ENCODE data around the gene MAP3K21. TPM values are rescaled to one million over a fixed set of nuclear protein-coding genes. Genes with fewer than 3 reads are reported as not detected.

The MAP3K21 gene
- polyA plus RNA-seq, 1 of the 3 experiments (the other 2 are of a cell fraction) = 0.33 TPM

DNA sequence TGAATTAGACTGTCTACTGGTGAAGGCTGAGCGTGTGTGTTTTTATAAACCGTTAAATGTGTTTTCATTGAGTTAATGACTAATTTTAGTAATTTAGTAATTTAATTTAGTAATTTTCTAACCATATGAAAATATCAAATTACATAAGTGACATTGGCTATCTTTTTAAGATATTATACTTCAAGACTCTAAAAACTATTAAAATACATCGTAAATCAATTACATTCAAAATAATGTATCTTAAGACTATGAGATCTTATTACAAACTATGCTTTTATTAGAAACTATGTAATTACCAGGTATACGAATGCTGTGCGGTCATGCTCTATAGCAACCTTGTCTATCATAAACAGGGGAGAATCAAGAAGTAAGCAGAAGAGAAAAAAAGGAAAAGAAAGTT is 21.6 kb downstream of the MAP3K21 start:
- Histone ChIP-seq H3K9ac (no peak overlapping the region), H3K27ac (ENCODE audit: low read depth in 2 of 2, low read length in 1 of 2) (no peak overlapping the region), H3F3A (replicated peaks; ENCODE audit: insufficient read depth) (no peaks in the 10 kb centered on the region), H3K79me2 (ENCODE audit: insufficient read depth) (no peaks in the 10 kb centered on the region), H2AFZ (ENCODE audit: low read depth) (no peak overlapping the region), H3K4me3 (ENCODE audit: low read depth in 2 of 2, low read length in 1 of 2) (no peak overlapping the region), H3K9me2 (no peaks in the 10 kb centered on the region), H3K4me1 (ENCODE audit: control insufficient read depth in 1 of 2, insufficient read depth in 2 of 2, low read depth in 1 of 2, low read length in 1 of 2) (no peaks in the 10 kb centered on the region), H4K20me1 (ENCODE audit: insufficient read depth) (no peaks in the 10 kb centered on the region), H3K27me3 (ENCODE audit: insufficient read depth) (no peaks in the 10 kb centered on the region), H3K9me3 (no peaks in the 10 kb centered on the region), H3K36me3 (replicated peaks in 1 of 2; ENCODE audit: control insufficient read depth in 1 of 2, insufficient read depth in 2 of 2, low read length in 1 of 2) (no peaks in the 10 kb centered on the region), H3K4me2 (no peak overlapping the region)
- no peak for DNase-seq
- WGBS (ENCODE audit: low lambda C conversion rate) = 93% methylated on average over 5 of the region's 5 CpGs
- ChIA-PET POLR2A (no interaction called here), CTCF (no interaction called here)
- TF ChIP-seq, protein P1, sequence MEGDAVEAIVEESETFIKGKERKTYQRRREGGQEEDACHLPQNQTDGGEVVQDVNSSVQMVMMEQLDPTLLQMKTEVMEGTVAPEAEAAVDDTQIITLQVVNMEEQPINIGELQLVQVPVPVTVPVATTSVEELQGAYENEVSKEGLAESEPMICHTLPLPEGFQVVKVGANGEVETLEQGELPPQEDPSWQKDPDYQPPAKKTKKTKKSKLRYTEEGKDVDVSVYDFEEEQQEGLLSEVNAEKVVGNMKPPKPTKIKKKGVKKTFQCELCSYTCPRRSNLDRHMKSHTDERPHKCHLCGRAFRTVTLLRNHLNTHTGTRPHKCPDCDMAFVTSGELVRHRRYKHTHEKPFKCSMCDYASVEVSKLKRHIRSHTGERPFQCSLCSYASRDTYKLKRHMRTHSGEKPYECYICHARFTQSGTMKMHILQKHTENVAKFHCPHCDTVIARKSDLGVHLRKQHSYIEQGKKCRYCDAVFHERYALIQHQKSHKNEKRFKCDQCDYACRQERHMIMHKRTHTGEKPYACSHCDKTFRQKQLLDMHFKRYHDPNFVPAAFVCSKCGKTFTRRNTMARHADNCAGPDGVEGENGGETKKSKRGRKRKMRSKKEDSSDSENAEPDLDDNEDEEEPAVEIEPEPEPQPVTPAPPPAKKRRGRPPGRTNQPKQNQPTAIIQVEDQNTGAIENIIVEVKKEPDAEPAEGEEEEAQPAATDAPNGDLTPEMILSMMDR (IDR thresholded peaks at IDR 0.05) = no peak
- TF ChIP-seq IRF3 (IDR thresholded peaks at IDR 0.05; ENCODE audit: low read depth, low read length) (no peak), FOXM1 (IDR thresholded peaks at IDR 0.05; ENCODE audit: low read depth) (no peak), FOSL2 (IDR thresholded peaks at IDR 0.05; ENCODE audit: borderline replicate concordance, low read depth) (no peak), NFIC (IDR thresholded peaks at IDR 0.05; ENCODE audit: borderline replicate concordance) (no peak), FOXJ3 (CRISPR knock-in tag; IDR thresholded peaks at IDR 0.05) (no peak), RXRA (IDR thresholded peaks at IDR 0.05; ENCODE audit: borderline replicate concordance, low read depth) (no peak), CHD2 (IDR thresholded peaks at IDR 0.05; ENCODE audit: low read length, partially characterized antibody) (no peak), EP300 (IDR thresholded peaks at IDR 0.05; ENCODE audit: borderline replicate concordance in 1 of 2, low read depth in 1 of 2, low read length in 1 of 2) (no peak), TEAD4 (IDR thresholded peaks at IDR 0.05; ENCODE audit: borderline replicate concordance, insufficient read depth) (no peak), SMC3 (IDR thresholded peaks at IDR 0.05; ENCODE audit: low read depth, low read length) (no peak)

GRCh38 chr1:233354983-233355382 is 27.5 kb downstream of the MAP3K21 start:
- H3K4me1 ChIP-seq (ENCODE audit: control insufficient read depth in 1 of 2, insufficient read depth in 2 of 2, low read depth in 1 of 2, low read length in 1 of 2) = peaks cover 0 to 3% of the 10 kb centered on the region in 2 experiments; a peak in 1 of 4 replicates
- TF ChIP-seq REST (IDR thresholded peaks at IDR 0.05; ENCODE audit: low read depth, low read length) (no peak), MXI1 (IDR thresholded peaks at IDR 0.05; ENCODE audit: low read depth, low read length) (no peak)
- H3K4me3 ChIP-seq (ENCODE audit: low read depth in 2 of 2, low read length in 1 of 2) = no peak overlapping the region
- no peaks in the 10 kb centered on the region for H3K9me2 ChIP-seq
- ChIA-PET CTCF (interaction anchor here (1.3 kb wide), 1 partner anchor 10 kb away, joined by 4 read pairs; no protein-coding TSS in a partner anchor), POLR2A (no interaction called here)
- H3K79me2 ChIP-seq (ENCODE audit: insufficient read depth) = no peaks in the 10 kb centered on the region
- DNase-seq = no peak
- no peak overlapping the region for H2AFZ ChIP-seq (ENCODE audit: low read depth)
- H3K27ac ChIP-seq (ENCODE audit: low read depth in 2 of 2, low read length in 1 of 2) = no peak overlapping the region
- no peaks in the 10 kb centered on the region for H4K20me1 ChIP-seq (ENCODE audit: insufficient read depth)
- no peaks in the 10 kb centered on the region for H3K36me3 ChIP-seq (replicated peaks in 1 of 2; ENCODE audit: control insufficient read depth in 1 of 2, insufficient read depth in 2 of 2, low read length in 1 of 2)
- no peak overlapping the region for H3K4me2 ChIP-seq
- H3K27me3 ChIP-seq (ENCODE audit: insufficient read depth) = no peaks in the 10 kb centered on the region
- no peaks in the 10 kb centered on the region for H3F3A ChIP-seq (replicated peaks; ENCODE audit: insufficient read depth)
- no peak overlapping the region for H3K9ac ChIP-seq
- no peaks in the 10 kb centered on the region for H3K9me3 ChIP-seq

Data from SK-N-SH (cell line).